HG03558 (cell line): ENCODE data around the gene GPRIN2.
"Not testable (repeated sequence)": the region's sequence is repeated elsewhere in the genome, so short reads cannot be mapped to it uniquely, and the experiment has no call there.

Source experiments
- ATAC-seq: cut with Tn5 transposase; IDR thresholded peaks from one replicate; pipeline ENCODE4 v1.9.1; 2021; ENCODE audit warnings: moderate number of reproducible peaks; ENCODE audit not compliant: unreplicated experiment; ENCODE audit errors: extremely low read depth

GPRIN2 gene

DNA sequence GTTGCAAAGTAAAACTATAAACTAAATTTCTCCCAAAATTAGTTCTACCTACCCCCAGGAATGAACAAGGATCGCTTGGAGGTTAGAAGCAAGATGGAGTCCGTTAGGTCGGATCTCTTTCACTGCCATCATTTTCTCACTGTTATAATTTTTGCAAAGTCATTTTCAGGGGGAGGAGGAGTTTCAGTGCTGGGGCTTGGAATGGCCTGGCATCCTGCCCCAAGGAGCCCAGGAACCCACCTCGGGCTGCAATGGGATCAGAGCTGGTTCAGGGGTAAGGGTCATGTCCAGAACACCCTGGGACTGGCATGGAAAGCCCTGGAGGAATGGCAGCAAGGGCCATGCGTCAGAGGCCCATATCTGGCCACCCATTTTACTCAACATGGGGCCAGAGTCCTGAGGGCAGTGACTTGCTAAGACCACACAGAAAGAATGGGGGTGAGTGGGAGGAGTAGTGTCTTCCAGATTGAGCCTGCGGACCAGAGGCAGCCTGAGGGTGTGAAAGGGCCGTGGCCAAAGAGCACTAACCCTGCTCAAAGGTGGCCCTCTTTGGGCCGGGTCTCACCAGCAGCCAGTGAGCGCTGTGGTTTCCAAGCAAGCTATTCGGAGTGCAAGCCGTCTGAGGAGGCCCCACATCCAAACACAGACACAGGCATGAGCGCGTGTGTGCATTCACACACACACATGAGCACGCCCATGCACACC is 31.8 kb downstream of the GPRIN2 start:
- ATAC-seq = no peak

GRCh38 chr10:46523962-46524471 is 32.4 kb downstream of the GPRIN2 start:
- no peak for ATAC-seq

GRCh38 chr10:46523119-46523961 is 33.1 kb downstream of the GPRIN2 start:
- no peak for ATAC-seq

GRCh38 chr10:46522295-46523118 is 34.0 kb downstream of the GPRIN2 start:
- ATAC-seq = no peak

GRCh38 chr10:46520941-46521340 is 35.5 kb downstream of the GPRIN2 start:
- no peak for ATAC-seq

GRCh38 chr10:46520381-46520780 is 36.1 kb downstream of the GPRIN2 start:
- ATAC-seq = no peak

DNA sequence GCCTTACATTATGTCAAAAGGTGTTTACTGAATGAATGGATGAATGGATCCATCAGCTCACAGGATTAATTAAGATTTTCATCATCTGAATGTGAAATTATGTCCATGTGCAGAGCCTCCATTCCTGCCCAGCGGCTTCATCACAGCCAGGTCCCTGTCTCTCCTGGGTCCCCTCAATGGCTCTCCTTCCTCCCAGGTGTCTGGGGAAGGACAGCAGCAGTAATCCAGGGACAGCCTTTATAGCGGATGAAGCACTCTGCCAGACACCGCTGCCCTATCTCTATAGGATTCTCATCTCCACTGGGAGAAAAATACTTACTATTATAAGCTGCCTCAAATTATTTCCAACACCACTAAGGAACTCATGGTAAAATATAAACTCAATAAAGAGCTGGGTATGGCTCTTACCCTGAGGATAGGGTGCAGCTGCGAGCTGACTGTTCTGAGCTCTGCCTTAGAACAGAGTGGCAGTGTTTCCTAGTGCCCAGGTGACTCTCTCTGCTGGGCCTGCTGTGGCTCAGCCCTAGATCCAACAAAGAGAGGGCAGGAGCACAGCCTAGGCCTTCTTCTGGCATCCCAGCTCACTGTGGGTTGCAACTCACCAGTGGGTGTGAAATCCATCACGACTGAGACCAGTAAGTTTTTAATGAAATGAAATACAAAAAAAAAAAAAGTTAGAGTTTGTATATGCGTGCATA is 38.3 kb downstream of the GPRIN2 start:
- no peak for ATAC-seq

DNA sequence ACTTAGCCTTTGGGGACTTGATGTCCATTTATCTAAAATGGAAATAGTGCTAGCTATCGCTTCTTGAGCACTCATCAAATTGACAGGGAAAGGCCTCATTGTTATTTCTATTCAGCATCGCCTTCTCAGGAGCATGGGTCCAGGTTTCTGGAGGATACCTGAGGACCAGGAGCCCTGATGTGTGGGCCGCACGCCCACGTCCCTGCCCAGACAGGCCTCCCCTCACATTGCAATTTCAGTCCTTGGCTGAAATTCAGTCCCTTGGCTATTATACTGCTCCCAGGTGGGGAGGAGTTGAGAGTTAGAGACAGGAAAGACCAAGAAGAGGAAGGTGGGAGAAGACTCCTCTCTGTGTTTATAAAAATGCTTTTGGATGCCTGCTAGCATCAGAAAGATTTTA is 38.9 kb downstream of the GPRIN2 start:
- ATAC-seq = no peak

GRCh38 chr10:46516660-46517416 is 39.6 kb downstream of the GPRIN2 start:
- no peak for ATAC-seq

- ATAC-seq = no peak
These were observed 40.7 kb downstream of the GPRIN2 start for GRCh38 chr10:46515793-46516192.

GRCh38 chr10:46515366-46515765 is 41.1 kb downstream of the GPRIN2 start:
- no peak for ATAC-seq

DNA sequence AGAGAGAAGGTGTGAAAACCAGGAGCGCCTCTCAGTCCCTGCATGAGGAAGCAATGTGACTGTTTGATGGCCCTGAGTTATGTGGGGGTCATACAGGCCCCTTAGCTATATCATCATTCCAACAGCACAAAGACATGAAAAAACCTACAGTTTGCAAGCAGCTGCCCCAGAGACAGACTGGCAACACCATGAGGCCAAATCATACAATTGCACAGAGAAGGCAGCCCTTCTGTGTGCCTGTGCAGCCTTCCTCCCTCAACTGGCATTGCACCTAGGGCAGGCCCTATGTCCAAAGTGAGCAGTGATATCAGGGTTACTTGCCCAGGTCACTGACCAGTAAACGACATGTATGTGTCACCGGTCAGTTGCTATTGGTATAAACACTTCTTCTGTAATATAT is 41.6 kb downstream of the GPRIN2 start:
- no peak for ATAC-seq

GRCh38 chr10:46514431-46514861 is 42.0 kb downstream of the GPRIN2 start:
- ATAC-seq = no peak

- ATAC-seq = not testable (repeated sequence)
These were observed 43.1 kb downstream of the GPRIN2 start for GRCh38 chr10:46513333-46513732.

GRCh38 chr10:46512725-46513124 is 43.7 kb downstream of the GPRIN2 start:
- ATAC-seq = not testable (repeated sequence)

- not testable (repeated sequence) for ATAC-seq
These were observed 44.5 kb downstream of the GPRIN2 start for GRCh38 chr10:46512002-46512401.
